Fibroblast of mammary gland (primary cell): Measurements from ENCODE around the gene FBN1.
A peak's percentile ranks its signal among the peaks of the same experiment; 100 is the strongest.

Experiments
- DNase-seq: peaks from one replicate; pipeline ENCODE4 v3.0.0-alpha.2; 2010; ENCODE audit warnings: low read depth
- H3K4me3 ChIP-seq: 2 replicates; pipeline ENCODE4 v1.5.1; 2011; ENCODE audit warnings: low read depth, mild to moderate bottlenecking, low read length, moderate library complexity; ENCODE audit not compliant: control insufficient read depth
- CTCF ChIP-seq: conservative IDR thresholded peaks from 2 replicates; pipeline ENCODE4 v1.5.1; 2011; ENCODE audit warnings: low read depth, low read length, inconsistent platforms; ENCODE audit not compliant: control insufficient read depth, insufficient read depth

Gene FBN1

DNA sequence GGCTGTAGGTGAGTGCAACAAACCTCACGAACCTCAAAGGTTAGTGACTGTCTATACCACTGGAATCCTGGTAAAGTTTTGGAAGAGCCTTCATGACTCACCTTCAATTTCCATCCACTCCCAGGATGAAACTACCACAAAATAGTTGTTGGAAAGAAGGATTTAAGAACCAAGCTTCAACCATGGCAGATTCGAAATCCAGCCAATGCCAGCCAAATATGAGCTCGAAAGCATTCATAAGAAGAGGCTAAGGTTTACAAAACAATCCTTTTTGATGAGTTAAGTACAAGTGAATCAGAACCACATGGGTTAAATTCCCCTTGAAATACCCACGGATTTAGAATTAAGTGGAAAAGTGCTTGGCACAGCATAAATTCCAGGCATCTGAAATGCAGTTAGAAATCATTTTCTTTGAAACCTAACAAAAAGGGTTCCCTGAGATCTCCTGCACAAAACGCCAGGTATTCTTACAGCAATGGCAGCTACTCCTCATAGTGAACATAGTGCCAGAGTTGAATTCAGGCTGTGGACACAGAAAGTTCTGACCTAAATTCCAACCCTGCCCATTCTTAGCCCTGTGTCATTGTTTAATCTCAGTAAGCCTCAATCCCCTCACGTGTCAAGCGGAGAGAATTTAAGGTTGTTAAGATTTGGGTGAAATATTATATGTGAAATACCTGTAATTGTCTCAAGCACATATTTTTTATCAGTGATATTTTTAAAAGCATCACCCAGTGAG is 89.2 kb downstream of the FBN1 start:
- no peak for TF ChIP-seq CTCF
- peak; percentile 56 for DNase-seq
- H3K4me3 ChIP-seq = no peak overlapping the region

DNA sequence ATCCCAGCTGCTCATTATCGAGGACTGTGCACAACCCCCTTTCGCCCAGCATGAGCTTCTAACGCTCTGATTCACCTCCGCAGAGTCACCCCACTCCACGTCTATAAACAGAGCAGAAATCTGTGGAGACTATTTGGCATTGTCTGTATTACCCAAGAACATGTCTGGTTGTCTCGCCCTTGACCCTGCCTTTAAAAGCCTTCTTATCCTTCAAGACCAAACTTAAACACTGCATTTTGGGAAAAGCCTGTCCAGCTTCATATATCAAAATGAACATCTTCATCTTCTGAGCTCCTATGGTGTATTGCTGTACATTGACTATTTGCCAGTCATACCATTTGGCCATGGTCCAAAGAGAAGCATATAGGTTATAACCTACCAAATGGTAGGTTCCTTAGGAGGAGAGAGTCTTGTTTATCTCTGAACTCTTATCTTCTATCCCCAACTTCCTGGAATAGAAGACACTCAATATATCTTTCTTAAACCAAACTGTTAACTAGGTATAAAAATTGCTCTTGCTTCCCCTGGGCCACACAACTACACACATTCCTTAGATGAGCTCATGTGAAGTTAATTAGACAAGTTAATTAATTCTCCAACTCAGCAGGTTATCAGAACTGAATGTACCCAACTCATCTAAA is 90.1 kb downstream of the FBN1 start:
- no peak overlapping the region for H3K4me3 ChIP-seq
- peak; percentile 81 for DNase-seq
- TF ChIP-seq CTCF = no peak

DNA sequence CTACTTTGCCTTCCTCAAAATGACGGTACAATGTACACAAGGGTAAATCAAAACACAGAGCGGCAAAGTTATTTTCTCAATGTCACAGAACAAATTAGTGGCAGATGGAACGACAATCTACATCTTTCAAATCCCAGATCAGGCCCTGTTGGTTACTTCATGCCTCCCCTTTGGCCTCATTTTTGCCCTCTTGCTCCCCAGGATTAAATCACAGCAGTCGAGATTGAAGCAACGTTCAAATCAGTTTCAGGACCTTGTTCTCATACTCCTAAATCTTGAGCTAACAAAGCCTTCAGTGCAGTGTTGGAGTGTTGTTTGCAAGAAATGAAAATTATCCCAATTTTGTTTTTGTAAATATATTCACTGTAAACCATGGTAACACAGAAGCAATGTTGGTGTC is 91.4 kb downstream of the FBN1 start:
- no peak for DNase-seq
- TF ChIP-seq CTCF = no peak
- no peak overlapping the region for H3K4me3 ChIP-seq

DNA sequence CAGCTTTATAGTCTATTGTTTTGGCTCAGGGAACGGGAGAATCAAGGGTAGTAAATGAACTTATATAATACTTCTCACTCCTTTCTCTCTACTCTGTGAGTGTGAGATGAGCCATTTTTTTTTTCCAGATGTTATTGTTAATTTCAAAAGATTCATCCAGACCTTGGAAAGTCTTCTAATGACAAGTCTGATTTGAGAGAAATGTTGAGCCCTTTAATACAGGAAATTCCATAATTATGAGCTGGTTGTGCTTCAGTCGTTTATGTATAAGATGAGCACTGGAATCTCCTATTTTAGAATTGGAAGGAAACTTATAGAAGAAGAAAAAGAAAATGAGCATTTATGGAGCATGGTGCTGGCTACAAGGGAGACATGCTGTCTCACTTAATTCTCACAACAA is 92.0 kb downstream of the FBN1 start:
- no peak overlapping the region for H3K4me3 ChIP-seq
- peak; percentile 70 for DNase-seq
- no peak for TF ChIP-seq CTCF

DNA sequence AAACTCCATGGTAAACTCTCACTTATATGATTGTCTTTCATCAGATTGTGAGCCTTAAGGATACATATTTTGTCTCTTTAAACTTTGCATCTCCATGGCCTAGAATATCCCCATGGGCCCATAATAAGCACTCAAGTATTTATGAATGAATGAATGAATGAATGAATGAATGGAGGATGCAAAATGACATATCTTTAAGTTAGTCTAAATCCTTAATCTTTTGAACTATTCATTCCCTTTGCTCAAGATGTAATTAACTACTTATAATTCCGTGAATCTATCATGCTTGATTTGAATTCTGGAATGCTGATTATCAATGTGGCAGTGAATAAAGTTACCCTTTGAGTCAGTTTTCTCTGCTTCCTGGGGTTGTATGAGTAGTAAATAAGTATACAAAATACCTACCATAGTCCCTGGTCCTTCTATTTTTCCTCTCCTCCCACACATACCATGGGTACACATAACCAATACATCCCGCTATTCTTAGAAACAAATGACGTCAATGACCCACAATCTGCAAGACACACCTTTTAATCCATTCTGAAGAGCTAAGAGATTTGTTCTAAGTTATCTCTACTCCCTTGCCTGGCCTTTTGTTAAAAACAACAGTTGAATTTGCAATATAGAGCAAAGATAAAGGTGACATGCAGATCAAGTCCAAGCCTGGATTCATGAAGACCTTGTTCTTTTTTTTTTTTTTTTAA is 94.5 kb downstream of the FBN1 start:
- TF ChIP-seq CTCF = no peak
- H3K4me3 ChIP-seq = no peak overlapping the region
- DNase-seq = peak; percentile 35

DNA sequence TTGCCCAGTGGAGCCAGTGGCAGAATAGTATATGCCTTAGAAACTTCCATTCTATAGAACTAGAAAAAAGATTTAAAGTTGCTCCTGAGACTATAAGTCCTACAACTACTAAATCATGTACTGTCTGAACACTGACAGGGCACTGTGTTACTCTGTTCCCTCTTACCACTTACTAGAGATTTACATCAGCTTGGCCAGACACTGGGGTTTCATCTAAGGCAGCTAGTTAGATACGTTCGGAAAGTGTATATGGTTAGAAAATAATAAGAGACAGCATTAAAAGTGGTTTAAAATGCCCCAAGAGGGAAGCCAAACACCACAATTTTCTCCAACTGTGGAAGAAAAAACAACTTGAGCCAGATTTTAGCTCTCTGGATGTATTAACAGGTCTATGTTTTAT is 97.1 kb downstream of the FBN1 start:
- no peak for DNase-seq
- no peak overlapping the region for H3K4me3 ChIP-seq
- no peak for TF ChIP-seq CTCF
